Measurements from ENCODE around the gene SRCAP. TPM values are rescaled to one million over a fixed set of nuclear protein-coding genes. Genes with fewer than 3 reads are reported as not detected.

Gene SRCAP
- polyA plus RNA-seq, 5 donors: 30.1 to 41.0 (median 34.8) TPM

Other genes with a start within 250 kb of the SRCAP start
- 1 to 10 TPM; 3.5 to 6.6 (median 4.5) TPM for gene ITGAL, start 226.4 kb upstream of the SRCAP start, polyA plus RNA-seq (ENCODE audit: insufficient read depth in 1 of 5, insufficient read length in 5 of 5, low replicate concordance in 1 of 5)
- 10 to 100 TPM; 28.3 to 49.8 (median 35.7) TPM for gene ZNF768, start 172.6 kb upstream of the SRCAP start, polyA plus RNA-seq (ENCODE audit: insufficient read depth in 1 of 5, insufficient read length in 5 of 5, low replicate concordance in 1 of 5)
- 10 to 100 TPM in 1 of 5 donors, 1 to 10 TPM in 4; 7.3 to 10.1 (median 8.8) TPM for gene ZNF747, start 164.3 kb upstream of the SRCAP start, polyA plus RNA-seq (ENCODE audit: insufficient read depth in 1 of 5, insufficient read length in 5 of 5, low replicate concordance in 1 of 5)
- gene ZNF764, start 140.8 kb upstream of the SRCAP start, polyA plus RNA-seq (ENCODE audit: insufficient read depth in 1 of 5, insufficient read length in 5 of 5, low replicate concordance in 1 of 5): 10 to 100 TPM in 4 of 5 donors, 1 to 10 TPM in 1; 9.8 to 15.3 (median 13.0) TPM
- gene ZNF688, start 127.5 kb upstream of the SRCAP start, polyA plus RNA-seq (ENCODE audit: insufficient read depth in 1 of 5, insufficient read length in 5 of 5, low replicate concordance in 1 of 5): 10 to 100 TPM; 10.5 to 18.3 (median 11.2) TPM
- gene ZNF785, start 113.5 kb upstream of the SRCAP start, polyA plus RNA-seq (ENCODE audit: insufficient read depth in 1 of 5, insufficient read length in 5 of 5, low replicate concordance in 1 of 5): 10 to 100 TPM; 22.3 to 29.1 (median 25.2) TPM
- gene ZNF689, start 88.8 kb upstream of the SRCAP start, polyA plus RNA-seq (ENCODE audit: insufficient read depth in 1 of 5, insufficient read length in 5 of 5, low replicate concordance in 1 of 5): 1 to 10 TPM; 8.3 to 9.9 (median 9.5) TPM
- gene PRR14, start 48.2 kb upstream of the SRCAP start, polyA plus RNA-seq (ENCODE audit: insufficient read depth in 1 of 5, insufficient read length in 5 of 5, low replicate concordance in 1 of 5): 10 to 100 TPM; 38.7 to 48.3 (median 43.6) TPM
- 10 to 100 TPM; 45.0 to 78.2 (median 65.3) TPM for gene FBRS, start 40.7 kb upstream of the SRCAP start, polyA plus RNA-seq (ENCODE audit: insufficient read depth in 1 of 5, insufficient read length in 5 of 5, low replicate concordance in 1 of 5)
- 10 to 100 TPM; 20.8 to 34.9 (median 30.3) TPM for gene PHKG2, start 49.3 kb downstream of the SRCAP start, polyA plus RNA-seq (ENCODE audit: insufficient read depth in 1 of 5, insufficient read length in 5 of 5, low replicate concordance in 1 of 5)
- gene CFAP119, start 62.9 kb downstream of the SRCAP start, polyA plus RNA-seq (ENCODE audit: insufficient read depth in 1 of 5, insufficient read length in 5 of 5, low replicate concordance in 1 of 5): 1 to 10 TPM; 4.0 to 8.1 (median 6.1) TPM
- gene RNF40, start 63.2 kb downstream of the SRCAP start, polyA plus RNA-seq (ENCODE audit: insufficient read depth in 1 of 5, insufficient read length in 5 of 5, low replicate concordance in 1 of 5): 100 to 1,000 TPM in 2 of 5 donors, 10 to 100 TPM in 3; 89.0 to 108 (median 94.4) TPM
- gene ZNF629, start 88.0 kb downstream of the SRCAP start, polyA plus RNA-seq (ENCODE audit: insufficient read depth in 1 of 5, insufficient read length in 5 of 5, low replicate concordance in 1 of 5): 10 to 100 TPM; 16.8 to 20.9 (median 18.1) TPM
- 10 to 100 TPM; 37.5 to 61.4 (median 43.5) TPM for gene BCL7C, start 194.9 kb downstream of the SRCAP start, polyA plus RNA-seq (ENCODE audit: insufficient read depth in 1 of 5, insufficient read length in 5 of 5, low replicate concordance in 1 of 5)
- gene CTF1, start 197.4 kb downstream of the SRCAP start, polyA plus RNA-seq (ENCODE audit: insufficient read depth in 1 of 5, insufficient read length in 5 of 5, low replicate concordance in 1 of 5): 10 to 100 TPM in 3 of 5 donors, 1 to 10 TPM in 2; 7.8 to 12.5 (median 10.2) TPM
- 10 to 100 TPM; 13.9 to 29.4 (median 18.1) TPM for gene FBXL19, start 224.4 kb downstream of the SRCAP start, polyA plus RNA-seq (ENCODE audit: insufficient read depth in 1 of 5, insufficient read length in 5 of 5, low replicate concordance in 1 of 5)
- 10 to 100 TPM; 16.0 to 21.9 (median 19.8) TPM for gene ORAI3, start 249.9 kb downstream of the SRCAP start, polyA plus RNA-seq (ENCODE audit: insufficient read depth in 1 of 5, insufficient read length in 5 of 5, low replicate concordance in 1 of 5)